ENCODE data around the gene TLCD3B.

Gene TLCD3B, protein sequence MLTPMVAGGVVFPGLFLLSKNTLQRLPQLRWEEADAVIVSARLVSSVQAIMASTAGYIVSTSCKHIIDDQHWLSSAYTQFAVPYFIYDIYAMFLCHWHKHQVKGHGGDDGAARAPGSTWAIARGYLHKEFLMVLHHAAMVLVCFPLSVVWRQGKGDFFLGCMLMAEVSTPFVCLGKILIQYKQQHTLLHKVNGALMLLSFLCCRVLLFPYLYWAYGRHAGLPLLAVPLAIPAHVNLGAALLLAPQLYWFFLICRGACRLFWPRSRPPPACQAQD

DNA sequence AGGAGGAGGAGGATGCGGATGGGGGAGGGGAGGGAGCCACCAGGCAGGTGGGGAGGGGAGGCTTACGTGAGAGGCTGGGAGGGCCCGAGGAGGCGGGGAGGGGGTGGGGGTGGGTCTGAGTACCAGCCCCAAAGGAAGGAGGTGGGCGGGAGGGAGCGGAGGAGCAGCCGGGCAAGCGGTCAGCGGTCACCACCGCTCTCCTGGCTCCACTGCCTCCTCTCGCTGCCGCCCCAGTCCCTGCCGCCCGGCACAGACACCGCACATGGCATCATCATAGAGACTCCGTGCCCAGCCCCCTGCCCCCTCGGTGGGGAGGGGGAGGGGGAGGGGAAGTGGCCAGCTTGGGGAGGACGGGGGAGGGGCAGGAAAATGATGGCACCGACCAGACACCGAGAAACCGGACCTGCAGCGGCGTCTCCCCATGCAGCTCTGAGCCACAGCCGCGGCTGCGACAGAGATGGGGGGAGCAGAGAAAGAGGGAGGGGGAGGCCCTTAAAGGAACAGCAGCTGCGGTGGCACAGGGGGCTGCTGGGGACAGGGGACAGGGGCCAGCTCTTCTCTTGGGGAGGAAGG is at the start of gene TLCD3B:
Gene TLCD3B (minus strand): TSS at position 431 of the 573 bp plus-strand sequence. CDS start 744 bp downstream, outside the sequence.
- DNase-seq (ENCODE audit: low read depth), result no peak

DNA sequence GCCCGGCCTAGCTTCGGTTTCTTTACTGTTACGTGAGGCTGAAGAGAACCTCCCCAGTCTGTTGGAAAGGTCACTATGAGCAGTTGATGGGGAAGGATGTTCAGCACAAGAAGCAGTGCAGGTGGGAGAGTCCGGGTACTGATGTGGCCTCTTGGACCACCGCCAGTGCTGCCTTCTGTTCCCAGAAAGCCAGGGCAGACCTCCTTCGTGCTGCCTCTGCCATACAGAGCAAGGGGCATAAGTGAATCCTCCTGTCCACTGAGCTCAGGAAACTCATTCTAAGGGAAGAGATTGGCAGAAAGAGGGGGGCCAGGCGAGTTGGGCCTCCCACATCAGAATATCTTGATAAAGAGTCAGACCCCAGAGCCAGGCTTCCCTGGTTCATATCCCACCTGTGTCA is 48.4 kb upstream of the TLCD3B start:
- no peak for DNase-seq (ENCODE audit: low read depth)

DNA sequence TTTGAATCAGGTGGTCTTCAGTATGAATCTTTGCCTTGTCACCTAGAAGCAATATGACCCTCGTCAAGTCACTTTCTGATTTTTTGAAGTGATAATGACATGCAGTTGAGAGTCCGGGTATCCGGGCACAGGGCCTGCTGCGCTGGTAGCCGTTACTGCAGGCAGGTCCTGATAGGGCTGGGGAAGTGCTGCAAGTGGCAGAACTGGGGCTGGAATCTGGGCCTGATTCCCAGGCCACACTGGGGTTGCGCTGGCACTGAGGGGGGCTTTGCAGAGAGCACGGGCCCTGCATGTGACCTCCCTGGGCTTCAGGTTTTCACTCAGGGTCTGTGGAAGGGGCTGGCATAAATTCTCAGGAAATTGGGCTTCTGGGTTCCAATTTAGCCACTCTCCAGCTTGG is 47.7 kb upstream of the TLCD3B start:
- DNase-seq (ENCODE audit: low read depth), result no peak

DNA sequence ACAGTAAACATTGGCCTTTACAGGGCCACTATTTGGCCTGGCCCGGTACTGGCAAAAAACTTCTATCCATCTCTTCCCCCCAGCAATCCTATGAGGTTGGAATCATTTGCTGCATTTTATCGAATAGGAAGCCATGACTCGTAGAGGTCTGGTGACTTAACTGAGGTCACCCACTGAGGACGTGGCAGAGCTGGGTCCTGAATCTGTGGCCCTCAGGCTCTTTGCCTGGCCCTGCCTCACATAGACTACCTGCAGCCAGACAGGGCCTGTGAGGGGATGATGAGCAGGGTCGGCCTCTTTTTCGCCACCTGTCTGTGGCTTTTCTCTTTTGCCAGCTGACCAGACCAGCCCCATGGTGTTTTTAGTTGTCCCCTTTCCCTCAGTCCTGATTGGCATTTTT is 46.6 kb upstream of the TLCD3B start:
- DNase-seq (ENCODE audit: low read depth), result no peak

DNA sequence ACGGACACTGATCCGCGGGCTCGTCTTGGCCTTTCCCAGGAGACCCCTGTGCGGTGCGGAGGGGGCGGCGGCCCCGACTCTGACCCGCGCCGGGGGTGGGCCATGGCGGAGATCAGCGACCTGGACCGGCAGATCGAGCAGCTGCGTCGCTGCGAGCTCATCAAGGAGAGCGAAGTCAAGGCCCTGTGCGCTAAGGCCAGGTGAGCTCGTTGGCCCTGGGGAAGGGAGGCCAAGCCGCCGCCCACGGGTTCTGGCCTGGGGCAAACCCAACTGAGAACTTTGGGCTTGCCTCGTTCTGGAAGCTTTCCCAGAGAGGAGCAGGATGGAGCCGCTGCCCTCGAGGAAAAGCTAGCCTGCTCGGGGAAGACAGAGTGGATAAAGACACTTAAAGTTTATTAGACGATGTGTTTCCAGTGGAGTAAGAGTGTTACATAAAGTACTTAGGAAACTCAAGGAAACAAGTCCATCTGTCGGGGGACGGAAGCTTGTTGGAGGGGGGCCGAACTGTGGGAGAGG is 45.3 kb upstream of the TLCD3B start:
- no peak for DNase-seq (ENCODE audit: low read depth)

DNA sequence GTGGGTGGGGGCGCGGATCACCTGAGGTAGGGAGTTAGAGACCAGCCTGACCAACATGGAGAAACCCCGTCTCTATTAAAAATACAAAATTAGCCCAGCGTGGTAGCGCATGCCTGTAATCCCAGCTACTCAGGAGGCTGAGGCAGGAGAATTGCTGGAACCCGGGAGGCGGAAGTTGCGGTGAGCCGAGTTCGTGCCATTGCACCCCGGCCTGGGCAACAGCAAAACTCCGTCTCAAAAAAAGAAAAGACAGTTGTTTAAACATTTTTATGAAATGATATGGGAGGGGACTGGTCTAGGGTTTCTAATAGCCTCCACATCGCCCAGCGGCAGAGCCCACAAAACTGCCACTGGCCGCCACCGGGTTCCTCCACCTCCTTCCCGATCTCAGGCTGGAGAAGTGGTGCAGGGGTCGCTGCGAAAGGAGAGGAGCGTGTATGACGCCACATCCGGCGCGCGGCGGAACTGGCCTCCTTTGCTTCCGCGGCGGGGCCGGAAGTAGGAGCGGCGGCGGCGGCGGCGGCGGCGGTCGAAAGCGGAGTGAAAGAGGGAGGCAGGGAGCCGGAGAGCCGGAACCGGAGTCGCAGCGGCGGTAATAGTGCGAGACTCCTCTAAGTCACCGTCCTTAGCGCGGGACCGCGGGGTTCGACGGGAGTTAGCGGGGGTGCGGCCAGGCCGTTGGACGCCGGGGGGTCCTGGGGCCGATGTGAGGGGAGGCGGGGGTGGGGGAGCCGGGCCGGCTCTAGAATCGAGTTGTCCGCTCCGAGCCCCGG is 44.6 kb upstream of the TLCD3B start, which contains the start of gene PPP4C:
Gene PPP4C (plus strand): TSS at position 492 of the 773 bp plus-strand sequence. CDS start 384 bp downstream, outside the sequence.
- no peak for DNase-seq (ENCODE audit: low read depth)

DNA sequence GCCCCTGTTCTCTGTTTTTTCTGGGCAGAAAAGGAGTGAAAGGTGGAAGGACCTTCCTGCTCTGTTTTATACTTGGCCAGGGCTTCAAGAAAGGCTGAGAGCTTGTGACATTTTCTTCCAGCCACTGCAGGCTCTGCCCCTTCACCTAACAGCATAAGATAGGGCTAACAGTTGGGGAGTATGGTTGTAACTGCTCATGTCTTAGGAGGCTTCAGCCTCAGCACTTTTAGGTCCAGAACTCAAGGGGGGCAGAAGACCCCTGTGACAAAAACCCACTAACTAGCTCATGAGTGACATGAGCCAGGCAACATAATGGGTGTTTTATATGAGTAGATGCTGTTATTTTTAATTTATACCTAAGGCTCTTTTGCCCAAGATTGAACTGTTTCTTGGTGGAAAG is 39.4 kb upstream of the TLCD3B start:
- no peak for DNase-seq (ENCODE audit: low read depth)

DNA sequence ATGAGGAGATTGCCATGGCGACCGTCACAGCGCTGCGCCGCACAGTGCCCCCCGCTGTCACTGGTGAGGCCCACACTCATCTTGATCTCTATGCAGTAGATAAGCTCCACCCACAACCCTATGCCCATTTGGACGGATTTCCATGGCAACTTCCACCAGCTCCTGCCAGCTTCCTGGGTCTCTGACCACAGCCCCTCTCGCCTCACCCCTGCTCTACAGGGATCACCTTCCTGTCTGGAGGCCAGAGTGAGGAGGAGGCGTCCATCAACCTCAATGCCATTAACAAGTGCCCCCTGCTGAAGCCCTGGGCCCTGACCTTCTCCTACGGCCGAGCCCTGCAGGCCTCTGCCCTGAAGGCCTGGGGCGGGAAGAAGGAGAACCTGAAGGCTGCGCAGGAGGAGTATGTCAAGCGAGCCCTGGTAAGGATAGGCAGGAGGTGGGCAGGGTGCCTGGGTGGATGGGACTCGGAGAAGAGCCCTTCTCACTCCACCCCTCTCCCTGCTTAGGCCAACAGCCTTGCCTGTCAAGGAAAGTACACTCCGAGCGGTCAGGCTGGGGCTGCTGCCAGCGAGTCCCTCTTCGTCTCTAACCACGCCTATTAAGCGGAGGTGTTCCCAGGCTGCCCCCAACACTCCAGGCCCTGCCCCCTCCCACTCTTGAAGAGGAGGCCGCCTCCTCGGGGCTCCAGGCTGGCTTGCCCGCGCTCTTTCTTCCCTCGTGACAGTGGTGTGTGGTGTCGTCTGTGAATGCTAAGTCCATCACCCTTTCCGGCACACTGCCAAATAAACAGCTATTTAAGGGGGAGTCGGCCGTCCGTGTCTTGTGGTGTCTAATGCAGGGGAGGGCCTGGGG is 38.8 kb upstream of the TLCD3B start:
- DNase-seq (ENCODE audit: low read depth), result no peak

DNA sequence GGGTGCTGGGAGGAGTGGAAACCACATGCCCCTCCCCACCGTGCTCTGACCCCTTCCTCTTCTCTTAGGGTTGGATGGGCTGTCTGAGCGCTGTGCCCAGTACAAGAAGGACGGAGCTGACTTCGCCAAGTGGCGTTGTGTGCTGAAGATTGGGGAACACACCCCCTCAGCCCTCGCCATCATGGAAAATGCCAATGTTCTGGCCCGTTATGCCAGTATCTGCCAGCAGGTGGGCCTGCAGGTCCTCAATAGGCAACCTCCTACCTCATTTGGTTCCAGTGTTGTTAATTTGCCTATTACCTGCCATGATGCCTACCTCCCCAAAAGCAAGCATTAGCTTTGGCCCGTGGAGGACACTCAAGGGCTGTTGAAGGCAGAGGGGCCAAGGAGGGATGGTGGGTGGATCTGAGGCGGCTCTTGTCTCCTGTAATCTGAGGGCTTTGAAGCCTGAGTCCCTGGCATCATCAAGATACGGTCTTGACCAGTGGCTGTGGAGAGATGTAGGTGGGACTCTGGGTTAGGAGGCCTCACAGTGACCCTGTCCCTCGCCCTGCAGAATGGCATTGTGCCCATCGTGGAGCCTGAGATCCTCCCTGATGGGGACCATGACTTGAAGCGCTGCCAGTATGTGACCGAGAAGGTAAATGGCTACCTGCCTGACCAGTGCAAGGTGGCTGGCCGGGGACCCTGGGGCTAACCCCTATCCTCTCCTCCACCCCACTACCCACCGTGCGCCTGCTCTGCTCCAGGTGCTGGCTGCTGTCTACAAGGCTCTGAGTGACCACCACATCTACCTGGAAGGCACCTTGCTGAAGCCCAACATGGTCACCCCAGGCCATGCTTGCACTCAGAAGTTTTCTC is 37.9 kb upstream of the TLCD3B start:
- no peak for DNase-seq (ENCODE audit: low read depth)

DNA sequence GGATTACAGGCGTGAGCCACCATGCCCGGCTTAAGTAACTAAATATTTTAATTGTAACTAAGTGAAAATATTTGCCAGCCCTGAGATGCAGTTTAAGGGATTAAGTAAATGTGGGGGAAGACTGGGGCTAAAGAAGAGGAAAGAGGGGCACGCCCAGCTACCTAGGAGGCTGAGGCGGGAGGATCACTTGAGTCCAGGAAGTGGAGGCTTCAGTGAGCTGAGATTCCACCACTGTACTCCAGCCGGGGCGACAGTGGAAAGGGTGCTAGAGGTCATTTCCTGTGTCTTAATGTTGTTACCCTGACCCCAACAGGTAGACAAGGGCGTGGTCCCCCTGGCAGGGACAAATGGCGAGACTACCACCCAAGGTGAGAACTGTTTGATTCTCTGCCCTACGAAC is 37.3 kb upstream of the TLCD3B start:
- no peak for DNase-seq (ENCODE audit: low read depth)

DNA sequence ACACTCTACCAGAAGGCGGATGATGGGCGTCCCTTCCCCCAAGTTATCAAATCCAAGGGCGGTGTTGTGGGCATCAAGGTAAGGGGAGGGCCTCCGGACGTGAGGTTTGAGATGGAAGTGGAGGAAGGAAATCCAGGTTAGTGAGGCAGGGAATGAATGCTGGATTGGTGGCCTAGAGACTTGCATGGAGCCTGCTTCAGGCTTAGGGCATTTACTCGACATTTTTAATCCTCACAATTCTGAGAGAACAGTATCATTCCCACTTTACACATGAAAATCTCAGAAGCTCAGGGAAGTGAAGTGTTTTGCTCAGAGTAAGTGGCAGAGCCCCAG is 36.5 kb upstream of the TLCD3B start:
- DNase-seq (ENCODE audit: low read depth), result no peak

DNA sequence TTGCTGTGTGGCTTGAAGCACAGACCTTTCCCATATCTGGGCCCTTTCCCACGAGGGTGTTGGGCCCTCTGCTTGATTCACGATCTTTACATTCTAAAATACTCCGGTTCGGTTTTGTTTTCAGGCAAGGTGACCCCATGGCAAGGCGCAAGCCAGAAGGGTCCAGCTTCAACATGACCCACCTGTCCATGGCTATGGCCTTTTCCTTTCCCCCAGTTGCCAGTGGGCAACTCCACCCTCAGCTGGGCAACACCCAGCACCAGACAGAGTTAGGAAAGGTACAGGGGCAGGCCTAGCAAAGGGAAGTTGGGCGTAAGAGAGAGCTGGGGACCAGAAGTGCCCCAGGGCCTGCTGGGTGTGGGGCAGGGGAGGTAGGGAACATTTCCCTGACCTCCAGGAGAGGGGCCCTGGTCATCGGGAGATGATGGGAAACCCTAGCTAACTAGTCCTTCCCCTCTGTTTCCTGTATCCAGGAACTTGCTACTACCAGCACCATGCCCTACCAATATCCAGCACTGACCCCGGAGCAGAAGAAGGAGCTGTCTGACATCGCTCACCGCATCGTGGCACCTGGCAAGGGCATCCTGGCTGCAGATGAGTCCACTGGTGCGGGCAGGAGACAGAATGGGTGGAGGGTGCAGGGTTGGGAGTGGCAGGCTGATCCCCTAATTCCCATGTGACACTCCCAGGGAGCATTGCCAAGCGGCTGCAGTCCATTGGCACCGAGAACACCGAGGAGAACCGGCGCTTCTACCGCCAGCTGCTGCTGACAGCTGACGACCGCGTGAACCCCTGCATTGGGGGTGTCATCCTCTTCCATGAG is 35.9 kb upstream of the TLCD3B start:
- DNase-seq (ENCODE audit: low read depth), result no peak

DNA sequence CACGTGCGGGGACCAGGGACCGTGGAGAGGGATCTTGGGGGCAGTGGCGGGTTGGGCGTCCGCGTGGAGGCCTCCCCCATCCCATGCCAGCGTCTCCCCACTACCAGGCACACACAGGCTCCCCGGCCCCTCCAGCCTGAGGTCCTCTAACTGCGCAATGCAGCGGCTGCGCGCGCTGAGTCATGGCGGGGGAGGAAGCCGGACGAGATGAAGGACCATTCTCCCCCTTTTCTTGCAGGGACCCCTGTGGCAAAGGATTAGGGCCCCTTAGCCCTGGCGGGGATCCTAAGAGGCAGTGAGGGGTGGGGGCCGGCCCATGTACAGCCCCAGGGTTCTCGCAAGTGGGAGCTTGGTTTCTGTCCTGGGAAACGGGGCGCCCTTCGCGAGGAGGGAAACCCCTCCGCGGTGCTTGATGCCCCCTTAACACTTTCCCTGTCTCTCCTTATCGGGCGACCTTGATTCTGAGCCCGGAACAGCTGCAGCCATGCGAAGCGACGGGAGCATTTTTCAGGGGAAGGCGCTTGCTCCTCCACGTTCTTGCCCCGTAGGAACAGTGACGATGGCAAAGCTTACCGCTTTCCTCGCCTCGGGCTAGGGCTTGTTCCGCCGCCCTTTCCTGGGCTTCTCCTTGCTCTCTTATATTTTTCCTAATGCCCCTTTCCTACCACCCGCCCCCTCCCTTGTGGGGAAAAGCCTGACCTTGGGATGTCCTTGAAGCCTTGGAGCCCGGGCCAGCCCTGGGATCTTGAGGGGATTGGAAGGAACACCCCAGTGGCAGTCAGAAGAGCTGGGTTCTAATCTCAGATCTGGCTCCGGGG is 35.1 kb upstream of the TLCD3B start:
- DNase-seq (ENCODE audit: low read depth), result no peak

DNA sequence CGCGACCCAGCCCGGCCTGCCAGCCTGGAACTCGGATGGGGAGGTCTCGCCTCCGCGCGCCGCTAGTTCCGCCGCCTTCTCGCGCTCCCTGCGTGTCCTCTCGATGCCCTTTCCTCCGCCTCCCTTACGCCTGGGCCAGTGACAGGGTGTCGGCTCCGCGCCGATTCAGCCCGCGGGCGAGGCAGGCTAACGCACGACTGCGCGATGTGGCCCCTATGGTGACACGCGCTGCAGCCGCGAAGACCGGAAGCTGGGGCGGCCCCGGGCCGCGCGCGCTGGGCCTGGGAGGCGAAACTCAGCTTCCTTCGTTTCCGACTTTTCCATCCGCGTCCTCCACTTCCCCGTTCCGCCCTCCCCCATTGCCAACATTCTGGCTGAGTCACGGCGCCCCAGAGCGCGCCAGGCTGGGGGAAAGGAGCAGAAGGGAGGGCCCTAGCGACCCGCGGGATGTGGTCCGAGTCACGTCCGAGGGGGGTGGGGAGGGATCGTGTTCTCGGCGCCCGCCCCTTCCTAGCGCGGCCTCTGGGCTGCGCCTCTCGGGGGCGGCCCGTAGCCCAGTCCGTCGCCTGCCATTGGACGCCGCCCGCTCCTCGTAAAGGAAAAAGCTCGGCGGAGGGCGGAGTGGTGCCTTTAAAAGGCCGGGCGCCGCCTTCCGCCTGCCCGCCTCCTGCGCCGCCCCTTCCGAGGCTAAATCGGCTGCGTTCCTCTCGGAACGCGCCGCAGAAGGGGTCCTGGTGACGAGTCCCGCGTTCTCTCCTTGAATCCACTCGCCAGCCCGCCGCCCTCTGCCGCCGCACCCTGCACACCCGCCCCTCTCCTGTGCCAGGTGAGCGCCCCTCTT is 34.3 kb upstream of the TLCD3B start, which contains the start of gene ALDOA:
Gene ALDOA (plus strand): TSS at position 659 of the 841 bp plus-strand sequence. CDS start 1,138 bp downstream, outside the sequence.
- peak; percentile 94 for DNase-seq (ENCODE audit: low read depth)

DNA sequence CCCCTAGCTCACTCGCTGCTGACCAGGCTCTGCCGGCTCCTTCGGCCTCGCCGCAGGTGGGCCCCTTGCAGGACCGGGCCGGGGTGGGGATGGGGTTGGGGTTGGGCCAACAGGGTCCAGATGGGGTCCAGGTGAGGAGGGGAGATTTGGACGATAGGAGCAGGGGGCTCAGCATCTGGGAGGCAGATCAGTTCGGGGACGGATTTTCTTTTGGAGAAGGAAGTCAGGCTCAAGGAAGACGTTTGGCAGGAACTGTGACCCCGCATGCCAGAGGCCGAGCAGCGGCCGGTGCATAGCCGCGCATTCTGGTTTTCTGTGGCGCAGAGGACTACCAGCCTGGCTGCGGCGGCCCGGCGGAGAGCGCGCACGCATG is 33.6 kb upstream of the TLCD3B start:
- DNase-seq (ENCODE audit: low read depth), result no peak

DNA sequence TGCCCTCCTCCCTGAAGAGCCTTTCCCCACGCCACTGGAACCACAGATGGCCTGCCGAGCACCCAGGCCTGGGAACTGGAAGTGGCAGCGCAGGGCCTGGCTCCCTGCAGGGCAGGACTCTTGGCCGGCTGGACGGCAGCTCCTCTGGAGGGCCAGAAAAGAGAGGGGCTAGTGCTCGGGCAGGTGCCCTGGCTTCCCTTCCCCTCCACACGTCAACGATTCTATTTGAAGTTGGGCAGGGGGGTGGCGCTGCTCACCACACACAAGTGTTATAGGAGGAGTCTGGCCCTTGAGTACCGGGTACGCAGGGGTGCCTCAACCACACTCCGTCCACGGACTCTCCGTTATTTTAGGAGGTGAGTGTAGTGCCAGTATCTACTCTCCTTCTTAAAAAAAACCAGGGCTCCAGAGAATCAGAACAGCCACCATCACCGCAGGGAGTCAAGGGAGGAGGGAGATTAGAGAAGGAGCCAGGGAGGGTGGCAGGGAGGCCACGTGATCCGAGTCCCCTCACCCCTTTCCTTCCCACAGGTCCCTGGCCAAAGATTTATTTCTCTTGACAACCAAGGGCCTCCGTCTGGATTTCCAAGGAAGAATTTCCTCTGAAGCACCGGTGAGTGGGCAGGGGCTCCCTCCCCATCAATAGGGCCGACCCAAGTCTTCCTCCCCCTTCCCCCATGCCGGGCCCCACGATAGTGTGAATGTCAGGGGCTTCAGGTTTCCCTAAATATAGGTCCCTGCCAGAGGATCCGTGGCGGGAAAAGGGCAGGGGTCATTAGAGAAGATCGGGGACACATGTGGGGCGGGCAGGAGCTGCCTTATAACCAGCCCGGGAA is 33.0 kb upstream of the TLCD3B start:
- no peak for DNase-seq (ENCODE audit: low read depth)

DNA sequence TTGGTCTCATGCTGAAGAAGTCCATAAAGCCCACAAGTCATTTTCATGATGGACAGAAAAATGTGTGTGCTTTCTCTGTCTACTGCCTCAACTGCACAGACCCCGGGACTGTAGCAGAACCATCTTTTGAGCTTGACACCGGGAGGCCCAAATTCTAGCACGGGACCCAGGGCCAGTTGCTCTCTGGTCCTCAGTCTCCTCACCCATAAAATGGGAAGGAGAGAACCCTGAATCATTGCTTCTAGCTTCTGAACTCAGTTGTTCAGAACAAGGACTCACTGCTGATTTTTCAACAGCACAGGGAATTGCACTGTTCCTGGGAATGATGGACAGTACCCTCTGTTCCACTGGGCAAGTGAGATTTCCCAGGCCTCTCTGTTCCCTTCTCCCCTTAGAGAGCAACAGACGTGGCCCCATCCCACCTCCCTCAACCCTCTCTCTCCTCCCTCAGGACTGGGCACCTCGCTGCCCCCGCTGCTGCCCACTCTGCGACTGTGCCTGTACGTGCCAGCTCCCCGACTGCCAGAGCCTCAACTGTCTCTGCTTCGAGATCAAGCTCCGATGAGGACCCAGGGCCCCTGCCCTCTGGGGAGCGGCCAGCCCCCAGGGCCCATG is 32.3 kb upstream of the TLCD3B start:
- DNase-seq (ENCODE audit: low read depth), result no peak

Measured in HS-27A (cell line).